ENCODE measurements around the gene TMEM150B.

GRCh38 chr19:55305491-55305890 is 19.6 kb downstream of the TMEM150B start:
- TF ChIP-seq CTCF (conservative IDR thresholded peaks at IDR 0.05; ENCODE audit: low read depth, low read length) = no peak
- no peak for TF ChIP-seq POLR2A (IDR thresholded peaks at IDR 0.05; ENCODE audit: low read depth, low read length)
- no peak for TF ChIP-seq SMC3 (IDR thresholded peaks at IDR 0.05; ENCODE audit: low read depth, low read length)
- TF ChIP-seq RCOR1 (IDR thresholded peaks at IDR 0.05; ENCODE audit: insufficient replicate concordance, low read length) = no peak
- TF ChIP-seq MXI1 (IDR thresholded peaks at IDR 0.05; ENCODE audit: borderline replicate concordance, low read depth, low read length) = no peak
- TF ChIP-seq RAD21 (IDR thresholded peaks at IDR 0.05; ENCODE audit: low read length) = no peak

Measured in IMR-90 (cell line).